ENCODE measurements around the gene MYO18B.

Gene MYO18B

DNA sequence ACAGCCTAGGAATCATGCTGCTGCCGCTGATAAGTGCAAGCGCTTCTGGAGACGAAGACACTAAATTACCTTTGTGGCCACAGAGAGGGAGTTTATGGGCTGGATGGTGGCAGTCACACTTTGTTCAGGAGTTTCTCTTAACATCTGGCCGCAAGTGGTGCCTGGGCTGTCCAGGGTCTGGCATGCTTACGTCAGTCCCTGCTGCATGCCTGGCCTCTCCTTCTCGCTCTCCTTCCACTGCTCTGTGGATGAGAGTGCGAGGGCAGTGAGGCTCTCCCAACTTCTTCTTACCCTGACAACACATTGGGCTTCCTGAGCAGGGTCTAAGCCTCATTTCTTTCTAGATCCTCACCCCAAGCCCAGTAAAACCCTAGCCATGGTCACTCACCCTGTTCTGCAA lies 266.6 kb downstream of the MYO18B start:
- no peak for DNase-seq

DNA sequence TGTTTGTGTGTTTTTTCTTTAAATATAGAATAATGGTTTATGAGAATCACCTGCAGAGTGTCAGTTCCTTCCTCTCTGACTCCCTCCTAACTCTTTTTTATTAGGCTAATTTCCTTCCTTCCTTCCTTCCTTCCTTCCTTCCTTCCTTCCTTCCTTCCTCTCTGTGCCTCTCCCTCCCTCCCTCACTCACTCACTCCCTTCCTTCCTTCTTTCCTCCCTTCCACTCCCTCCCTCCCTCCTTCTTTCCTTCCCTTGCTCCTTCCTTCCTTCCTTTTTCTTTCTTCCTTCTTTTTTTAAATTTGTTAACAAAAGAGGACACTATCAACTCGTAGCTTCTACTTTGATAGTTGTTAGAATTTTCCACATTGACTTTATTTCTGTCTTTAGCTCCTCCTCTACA lies 274.9 kb downstream of the MYO18B start:
- DNase-seq, result no peak

DNA sequence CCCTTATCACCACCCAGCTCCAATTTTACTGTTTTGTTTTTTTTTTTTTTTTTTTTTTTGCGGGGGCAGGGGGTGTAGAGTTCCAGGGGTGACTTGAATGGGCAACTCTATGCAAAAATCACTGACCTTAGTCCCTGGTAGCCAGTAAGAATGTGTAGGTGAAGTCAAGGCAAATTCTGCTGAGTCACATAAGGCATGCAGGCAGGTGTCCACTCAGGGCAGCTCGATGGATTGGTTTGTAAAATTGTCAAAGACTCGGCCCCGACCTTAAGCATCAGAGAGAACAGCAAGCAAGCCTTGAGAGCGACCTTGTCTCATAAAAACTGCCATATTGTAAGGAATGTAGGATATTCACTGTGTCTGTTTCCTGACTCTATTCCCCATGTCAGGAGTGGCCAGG lies 275.9 kb downstream of the MYO18B start:
- no peak for DNase-seq

DNA sequence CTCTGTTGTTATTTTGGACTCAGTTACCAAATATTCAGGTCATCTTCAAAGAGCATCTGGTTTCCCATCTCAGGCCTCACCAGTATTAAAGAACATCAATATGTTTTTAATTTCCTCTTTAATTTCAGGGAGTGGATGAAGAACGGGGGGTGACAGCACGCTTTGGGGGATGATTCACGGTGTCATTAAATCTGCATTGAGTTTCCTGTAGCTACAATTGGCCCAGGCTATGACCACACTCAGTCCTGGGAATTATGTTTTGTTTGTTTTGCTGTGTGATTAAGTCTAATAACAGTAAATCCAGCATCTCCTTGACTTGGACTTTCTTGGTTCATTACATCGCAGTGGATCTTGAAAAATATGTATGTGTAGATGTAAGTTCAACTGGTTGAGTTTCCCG lies 277.6 kb downstream of the MYO18B start:
- no peak for DNase-seq

DNA sequence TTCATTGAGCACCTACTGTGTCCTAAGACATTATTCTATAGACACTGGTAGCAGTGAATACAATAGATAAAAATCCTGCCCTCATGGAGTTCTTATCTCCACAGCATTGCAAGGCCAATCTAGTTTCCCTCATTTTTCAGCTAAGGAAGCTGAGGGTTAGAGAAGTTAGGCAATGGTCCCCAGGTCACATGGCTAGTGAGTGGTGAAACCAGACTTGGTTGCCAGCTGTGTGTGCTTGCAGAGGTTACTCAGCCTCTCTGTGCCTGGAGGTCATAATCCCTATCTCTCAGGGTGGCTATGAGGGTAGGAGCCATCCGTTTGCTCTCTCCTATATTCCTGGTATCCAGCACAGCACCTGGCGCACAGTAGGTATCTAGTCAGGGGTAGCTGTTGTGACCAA lies 279.5 kb downstream of the MYO18B start:
- DNase-seq, result no peak

DNA sequence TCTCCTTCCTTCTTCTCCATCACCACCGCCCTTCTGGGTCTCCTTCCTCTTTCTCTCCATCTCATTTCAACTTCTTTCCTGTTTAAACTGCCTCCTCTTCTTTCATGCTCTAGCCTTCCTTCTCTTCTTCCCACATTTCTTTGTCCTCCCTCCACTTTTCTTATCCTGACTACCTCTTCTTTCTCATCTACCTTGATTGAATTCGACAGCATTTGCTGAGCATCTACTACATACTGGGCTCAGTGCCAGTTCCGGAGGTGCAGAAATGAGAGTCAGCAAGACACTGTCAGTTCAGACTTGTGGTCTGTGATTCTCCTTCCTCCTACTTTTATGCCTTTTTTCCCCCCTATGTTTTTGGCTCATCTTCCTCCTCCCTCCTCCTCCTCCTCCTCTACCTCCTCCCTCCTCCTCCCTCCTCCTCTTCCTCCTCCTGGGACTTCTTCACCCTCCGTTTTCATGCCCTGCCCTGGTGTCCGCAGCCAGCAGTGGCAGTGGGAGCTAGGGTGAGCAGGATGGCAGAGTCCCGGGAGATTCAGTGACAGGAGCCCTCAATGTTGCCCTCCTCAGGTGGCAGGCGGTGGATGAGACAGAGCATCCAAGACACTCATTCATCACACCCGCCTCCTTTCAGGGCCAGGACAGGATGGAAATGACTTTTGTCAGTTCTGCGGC lies 281.3 kb downstream of the MYO18B start:
- no peak for DNase-seq

DNA sequence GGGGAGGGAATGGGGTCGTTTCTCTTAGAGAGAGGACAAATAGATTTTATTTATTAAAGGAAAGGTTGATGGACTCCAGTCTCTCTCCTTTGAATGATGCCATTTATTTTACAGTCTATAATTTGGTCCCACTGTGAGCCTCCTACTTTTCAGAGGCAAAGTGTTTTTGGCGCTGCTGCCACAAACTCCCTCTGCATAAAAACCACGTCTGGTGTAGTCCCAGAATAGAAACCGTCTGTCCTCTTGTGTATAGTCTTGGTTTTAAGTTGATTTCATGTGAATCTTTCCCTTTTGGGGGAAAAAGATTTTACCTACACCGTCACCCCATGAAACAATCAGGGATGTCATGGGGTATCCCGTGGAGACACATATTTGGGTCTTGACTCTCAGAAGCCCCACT lies 283.6 kb downstream of the MYO18B start:
- no peak for DNase-seq

DNA sequence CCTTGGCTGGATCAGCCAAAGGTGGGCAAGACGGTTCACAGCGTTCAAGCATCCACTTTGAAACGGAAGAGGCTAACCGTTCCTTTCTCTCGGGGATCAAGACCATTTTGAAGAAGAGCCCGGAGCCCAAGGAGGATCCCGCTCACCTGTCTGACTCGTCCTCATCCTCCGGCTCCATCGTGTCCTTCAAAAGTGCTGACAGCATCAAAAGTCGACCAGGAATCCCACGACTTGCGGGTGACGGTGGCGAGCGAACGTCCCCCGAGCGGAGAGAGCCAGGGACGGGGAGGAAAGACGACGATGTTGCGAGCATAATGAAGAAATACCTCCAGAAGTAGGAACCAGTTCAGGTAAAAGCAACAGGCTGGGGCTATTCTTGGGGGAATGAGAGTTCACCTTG lies 285.4 kb downstream of the MYO18B start:
- no peak for DNase-seq

DNA sequence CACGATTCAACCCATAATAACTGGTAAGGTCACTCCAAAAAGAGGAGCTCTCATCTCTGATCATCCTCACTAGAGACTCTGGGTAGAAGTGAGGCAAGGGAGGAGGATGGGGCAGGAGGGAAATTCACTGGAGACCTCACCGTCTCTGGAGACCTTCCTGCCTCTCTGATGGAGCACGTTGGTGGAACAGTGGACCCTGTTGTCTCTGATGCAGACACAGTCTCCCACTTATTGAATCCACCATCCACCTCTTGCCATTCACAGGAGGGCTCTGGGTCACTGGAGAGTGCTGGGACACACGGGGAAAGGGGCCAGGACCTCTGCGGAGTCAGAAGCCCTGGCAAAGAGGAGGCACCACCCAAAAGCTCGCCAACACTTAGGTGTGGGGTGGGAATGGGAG lies 289.7 kb downstream of the MYO18B start:
- DNase-seq, result no peak

DNA sequence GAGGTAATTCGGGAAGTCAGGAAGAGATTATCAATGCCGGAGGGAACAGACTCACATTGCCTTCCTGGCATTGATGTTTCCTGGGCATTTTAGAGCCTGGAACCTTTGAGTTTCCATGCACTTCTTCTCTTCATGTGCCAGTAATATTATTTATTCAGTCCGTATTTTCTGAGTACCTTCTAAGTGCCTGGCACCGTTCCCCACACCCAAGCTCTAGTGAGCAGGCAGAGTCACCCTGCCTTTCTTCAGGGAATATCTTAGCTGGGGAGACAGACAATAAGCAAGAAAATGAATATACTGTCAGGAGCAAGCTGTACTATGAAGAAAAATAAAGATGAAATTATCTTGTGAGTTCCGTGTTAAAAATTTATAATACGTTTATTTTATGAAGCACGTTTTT lies 291.1 kb downstream of the MYO18B start:
- DNase-seq, result no peak

DNA sequence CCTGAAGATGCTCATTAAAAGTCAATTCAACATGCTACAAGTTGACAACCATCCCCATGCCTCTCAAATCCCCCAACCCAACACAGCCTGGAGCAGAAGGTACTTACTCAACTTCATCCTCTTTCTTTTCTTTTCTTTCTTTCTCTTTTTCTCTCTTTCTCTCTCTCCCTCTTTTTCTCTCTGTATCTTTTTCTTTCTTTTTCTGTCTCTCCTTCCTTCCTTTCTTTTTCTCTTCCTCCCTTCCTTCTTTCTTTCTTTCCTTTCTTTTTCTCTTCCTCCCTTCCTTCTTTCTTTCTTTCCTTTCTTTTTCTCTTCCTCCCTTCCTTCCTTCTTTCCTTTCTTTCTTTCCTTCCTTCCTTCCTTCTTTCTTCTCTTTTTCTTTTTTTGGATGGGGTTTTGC lies 291.6 kb downstream of the MYO18B start:
- no peak for DNase-seq

DNA sequence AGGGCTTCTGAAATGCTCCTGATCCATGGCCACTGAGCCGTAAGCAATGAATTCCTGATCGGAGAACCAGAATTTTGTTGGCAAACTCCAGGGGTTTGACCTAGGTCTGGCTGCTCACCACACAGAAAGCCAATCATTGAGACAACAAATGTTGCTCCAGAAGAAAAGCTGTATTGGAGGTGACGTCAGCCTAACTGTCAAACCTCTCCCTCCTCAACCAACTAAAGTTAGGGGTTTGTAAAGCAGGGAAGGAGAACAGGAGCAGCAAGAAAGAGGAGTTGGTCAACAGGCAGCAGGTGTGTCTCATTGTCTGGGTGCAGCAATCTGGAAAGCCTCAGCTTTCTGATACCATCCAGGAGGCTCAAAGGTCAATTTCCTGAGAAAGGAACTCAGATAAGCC lies 293.5 kb downstream of the MYO18B start:
- DNase-seq, result no peak

DNA sequence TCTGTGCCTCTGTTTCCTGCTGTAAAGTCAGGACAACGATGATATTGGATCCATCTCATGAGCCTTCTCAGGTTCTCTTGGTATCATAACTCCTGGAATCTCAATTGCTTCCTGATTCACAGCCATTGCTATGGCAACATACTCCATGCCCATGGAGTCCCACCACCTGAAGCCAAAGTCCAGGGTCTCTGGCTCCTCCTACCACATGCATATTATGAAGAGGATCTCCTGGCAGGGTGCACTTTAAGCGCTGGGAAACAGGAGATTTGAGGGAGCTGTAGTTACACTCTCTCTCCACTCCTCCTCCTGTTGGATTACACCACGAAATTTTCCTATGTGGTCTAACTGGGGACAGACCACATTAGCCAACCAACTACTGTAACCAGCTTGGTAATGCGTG lies 296.4 kb downstream of the MYO18B start:
- no peak for DNase-seq

DNA sequence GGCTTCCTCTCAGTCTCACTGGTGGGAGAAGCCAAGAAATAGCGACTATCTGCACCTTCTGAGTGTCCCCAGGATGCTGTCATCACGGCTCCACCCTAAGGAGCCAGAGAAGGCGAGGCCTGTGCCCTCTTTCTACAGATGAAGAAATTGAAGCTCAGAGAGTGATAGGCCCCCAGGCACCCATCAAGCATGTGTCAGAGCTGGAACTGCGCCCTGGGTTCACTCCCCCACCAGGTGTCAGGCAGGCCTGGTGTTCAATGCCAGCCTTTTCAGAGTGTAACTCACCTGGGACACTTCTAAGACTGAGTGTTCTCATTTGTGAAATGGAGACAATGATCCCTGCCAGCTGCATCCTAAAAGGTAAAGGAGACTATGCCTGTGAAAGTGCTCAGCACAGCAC lies 299.9 kb downstream of the MYO18B start:
- DNase-seq, result no peak

DNA sequence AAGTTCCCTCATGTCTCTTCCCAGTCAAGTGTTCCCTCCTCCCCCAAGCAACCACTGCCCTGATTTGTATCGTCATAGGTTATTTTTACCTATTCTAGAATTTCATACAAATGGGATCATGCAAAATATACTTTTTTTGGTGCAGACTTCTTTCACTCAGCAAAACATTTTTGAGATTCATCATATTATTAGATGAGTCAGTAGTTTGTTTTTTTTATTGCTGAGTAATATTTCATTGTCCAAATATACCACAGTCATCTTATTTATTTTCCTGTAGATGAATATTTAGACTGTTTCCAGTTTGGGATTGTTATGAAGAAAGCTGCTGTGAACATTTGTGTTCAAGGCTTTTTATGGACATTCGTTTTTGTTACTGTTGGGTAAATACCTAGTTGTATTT lies 301.0 kb downstream of the MYO18B start:
- no peak for DNase-seq

DNA sequence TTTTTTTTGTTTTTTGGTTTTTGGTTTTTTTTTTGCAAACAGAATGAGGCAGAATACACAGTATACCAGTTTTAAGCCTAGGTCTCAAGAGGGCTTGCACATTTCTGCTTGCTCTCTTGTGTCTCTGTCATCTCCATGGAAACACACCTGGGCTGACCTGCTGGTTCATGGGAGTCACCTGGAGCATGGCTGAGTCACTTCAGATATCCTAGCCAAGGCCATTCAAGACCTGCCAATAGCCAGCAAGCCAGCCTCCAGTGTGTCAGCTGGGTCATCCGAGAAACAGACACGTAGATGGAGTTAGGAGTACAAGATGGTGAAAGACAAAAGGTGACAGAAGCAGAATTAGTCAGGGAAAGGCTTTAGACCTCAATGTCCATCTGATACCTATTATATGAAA lies 303.1 kb downstream of the MYO18B start:
- no peak for DNase-seq

DNA sequence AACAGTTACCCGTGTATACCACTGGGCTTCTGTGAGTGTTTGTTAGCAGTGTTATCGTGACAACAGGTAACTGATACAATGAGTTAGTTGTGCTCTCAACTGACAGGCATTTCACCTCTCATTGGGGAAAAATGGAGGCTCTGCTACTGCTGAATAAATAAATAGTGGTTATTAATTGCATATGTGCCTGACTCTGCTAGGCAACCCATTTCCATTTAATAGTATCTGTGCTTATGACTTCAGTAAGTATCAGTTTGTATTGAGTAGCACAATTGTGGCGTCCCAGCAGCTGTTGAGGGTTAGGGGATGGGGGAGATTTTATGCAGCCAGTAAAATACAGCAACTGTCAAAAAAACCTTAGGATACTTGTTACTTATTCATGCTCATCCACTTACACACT lies 303.9 kb downstream of the MYO18B start:
- no peak for DNase-seq

DNA sequence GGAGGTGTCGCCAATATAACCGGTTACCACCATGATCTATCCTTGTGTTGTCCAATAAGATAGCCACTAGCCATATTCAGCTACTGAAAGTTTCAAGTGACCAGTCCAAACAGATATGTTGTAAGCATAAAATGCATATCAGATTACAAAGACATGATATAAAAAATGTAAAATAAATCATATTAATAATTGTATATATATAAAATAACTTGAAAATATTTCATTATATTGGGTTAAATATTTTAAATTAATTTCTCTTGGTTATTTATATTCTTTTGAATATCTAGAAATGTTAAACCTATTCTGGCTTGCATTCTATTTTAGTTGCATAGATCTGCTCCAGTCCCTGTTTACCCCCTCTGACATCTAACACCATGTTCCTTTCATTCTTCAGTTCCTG lies 305.5 kb downstream of the MYO18B start:
- DNase-seq, result no peak

DNA sequence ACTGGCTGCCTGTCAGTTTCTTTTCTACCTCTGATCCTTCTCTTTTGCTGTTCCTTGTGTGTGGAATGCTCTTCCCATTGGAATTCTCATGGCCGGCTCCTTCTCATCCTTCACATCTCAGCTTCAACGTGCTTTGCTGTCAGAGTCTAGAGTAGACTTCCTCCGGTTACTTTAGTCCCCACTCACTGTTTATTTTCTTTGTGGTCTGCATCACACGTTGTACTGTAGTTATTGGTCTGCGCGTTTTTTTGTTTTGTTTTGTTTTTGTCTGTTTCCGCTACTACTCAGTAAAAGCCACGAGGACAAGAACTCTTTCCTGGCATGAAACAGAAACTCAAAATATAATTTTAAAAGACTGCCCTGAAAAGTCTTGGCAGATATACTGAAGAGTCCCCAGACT lies 305.9 kb downstream of the MYO18B start:
- no peak for DNase-seq

DNA sequence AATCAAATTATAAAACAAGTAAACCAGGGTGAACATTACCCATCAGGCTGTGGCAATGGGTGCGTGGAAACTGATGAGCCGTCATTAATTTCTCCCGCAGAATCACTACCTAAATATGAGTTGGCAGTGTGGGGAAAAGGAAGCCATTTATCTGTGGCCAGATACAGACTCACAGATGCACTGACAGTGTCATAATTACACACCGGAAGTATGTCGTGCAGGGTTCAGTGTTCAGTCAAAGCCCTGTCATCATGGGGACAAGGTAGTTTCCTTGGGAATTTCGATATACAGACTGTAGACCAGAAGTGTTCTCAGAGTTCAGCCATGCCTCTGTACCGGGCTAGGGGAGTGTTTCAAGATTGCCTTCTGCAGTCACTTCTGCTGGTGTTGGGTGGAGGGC lies 308.1 kb downstream of the MYO18B start:
- DNase-seq, result no peak

DNA sequence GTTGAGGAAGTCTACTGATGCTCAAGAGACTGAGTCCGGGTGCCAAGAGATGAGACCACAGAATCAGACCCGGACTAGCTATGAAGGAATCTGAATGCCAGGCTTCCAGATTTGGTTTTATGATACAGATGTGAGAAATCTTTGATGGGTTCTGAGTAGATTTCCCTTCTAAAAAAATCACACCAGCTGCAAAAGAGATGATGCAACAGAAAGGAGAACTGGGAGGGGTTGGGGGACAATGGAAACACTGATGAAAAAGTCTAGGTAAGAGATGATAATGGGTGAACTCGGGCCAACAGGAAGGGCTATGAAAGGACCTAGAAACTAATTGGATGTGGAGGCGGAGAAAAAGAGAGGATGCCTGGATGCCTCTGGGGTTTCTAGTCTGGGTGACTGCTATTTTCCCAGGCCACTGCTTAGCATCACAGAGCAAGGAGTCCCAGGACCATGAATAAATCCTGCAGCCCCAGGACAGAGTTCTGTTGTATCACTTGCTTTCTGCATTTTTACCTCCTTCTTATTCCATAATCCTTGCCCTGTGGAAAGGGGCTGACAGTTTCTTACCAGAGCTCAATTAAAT lies 311.8 kb downstream of the MYO18B start:
- no peak for DNase-seq

DNA sequence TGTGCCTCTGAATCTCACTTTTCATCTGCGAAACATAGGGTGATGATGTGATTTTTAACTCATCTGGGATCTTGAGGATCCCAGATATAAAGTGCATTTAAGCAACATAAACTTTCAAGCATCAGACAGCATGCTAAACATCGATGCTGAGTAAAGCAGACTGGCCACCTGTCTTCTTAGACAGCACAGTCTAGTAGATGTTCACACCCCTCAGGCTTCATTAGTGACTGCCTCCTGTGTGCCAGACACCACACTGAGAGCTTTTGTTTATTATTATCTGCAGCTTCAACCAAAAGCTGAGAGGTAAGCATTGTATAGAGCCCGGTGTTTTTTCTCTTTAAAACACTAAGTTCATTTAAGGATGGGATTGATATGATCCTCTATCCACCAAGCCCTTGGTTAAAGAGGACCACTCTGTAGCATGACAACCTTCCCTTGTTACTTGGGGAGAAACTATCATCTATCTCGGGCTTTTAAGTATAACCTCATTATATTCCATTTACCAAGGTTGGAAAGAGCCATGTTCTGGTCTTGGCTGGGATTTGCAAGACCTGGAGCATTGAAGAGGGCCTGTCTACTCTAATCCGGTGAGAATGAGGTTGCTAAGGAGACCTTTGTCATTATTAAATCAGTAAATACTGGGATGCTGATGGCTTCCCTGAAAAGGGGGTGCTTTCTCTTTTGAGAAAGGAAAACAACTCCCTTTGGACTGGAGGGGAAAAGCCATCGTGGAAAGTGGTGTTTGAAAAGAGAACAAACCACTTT lies 313.0 kb downstream of the MYO18B start:
- DNase-seq, result no peak

DNA sequence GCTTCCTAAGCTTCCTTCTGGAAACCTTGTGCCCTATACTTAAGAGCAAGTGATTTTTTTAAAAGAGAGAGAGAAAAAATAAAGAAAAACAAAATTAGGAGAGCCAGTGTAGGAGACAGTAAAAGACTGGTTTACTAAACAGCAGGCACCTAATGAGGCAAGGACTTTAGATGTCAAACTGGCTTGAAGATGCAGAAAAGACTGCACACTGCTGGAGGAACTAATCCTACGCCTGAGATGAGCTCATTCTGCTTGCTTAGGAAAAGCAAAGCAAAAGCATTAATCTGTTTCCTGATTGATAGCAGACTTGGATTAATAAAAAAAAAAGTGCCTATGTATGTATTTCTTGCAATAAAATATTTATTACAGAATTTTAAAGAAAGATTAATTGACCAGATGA lies 313.7 kb downstream of the MYO18B start:
- no peak for DNase-seq

DNA sequence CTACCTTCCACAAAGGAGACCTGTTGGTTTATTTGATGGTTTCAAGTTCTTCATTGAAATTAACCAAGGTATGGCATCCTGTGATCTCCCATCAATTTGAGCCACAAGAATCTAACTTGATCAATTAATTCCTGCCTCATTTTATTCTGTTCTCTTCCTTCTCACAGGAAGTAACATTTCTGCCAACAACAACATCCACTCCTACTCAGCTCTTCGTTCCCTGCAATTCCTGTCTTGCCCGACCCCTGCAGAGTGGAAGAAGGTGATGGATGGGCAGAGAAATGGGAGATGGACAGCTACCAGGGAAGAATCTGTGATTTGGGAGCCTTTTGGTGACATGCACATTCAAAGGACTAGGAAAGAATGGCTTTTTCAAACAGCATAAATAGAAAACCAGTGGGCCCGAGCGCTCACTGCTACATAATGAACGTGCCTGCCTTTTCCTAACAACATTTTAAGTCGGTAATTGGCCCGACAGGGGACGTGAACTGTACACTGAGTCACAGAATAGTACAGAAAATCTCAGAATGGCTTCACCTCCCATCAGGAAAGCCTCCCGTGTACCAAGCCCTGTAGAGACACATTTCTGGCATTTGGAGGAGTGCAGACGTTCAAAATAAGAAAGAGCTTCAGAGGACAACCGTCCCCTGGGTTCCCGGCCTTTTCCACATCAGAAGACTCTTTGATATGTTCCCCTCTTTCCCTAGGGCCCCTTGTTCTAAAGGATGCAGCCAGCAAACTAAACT lies 314.6 kb downstream of the MYO18B start:
- DNase-seq, result no peak

Data from Kasumi-1 (cell line).